DOHH2 (cell line): ENCODE results near the gene RUNX1.

Experiments
- H3F3A ChIP-seq: fragments of 200-600 bp; sonication (generic), shearing (Covaris generic); 2 replicates; pipeline ENCODE4 v1.6.0; 2016; ENCODE audit warnings: antibody characterized with exemption, mild to moderate bottlenecking; ENCODE audit not compliant: control insufficient read depth, insufficient read depth
- H3K27ac ChIP-seq: fragments of 200-600 bp; sonication (generic); 2 replicates; pipeline ENCODE4 v1.5.1; 2014; ENCODE audit warnings: low read depth, mild to moderate bottlenecking, low read length, moderate library complexity
- H3K27me3 ChIP-seq: fragments of 200-600 bp; sonication (generic); 2 replicates; pipeline ENCODE4 v1.6.1; 2014; ENCODE audit warnings: mild to moderate bottlenecking, low read length, mixed read lengths; ENCODE audit not compliant: control insufficient read depth
- H3K36me3 ChIP-seq: fragments of 200-600 bp; sonication (generic); 2 replicates; pipeline ENCODE4 v1.6.1; 2014; ENCODE audit warnings: mild to moderate bottlenecking, low read length, moderate library complexity, mixed read lengths; ENCODE audit not compliant: control insufficient read depth
- H3K4me1 ChIP-seq: fragments of 200-600 bp; sonication (generic); 2 replicates; pipeline ENCODE4 v1.6.1; 2014; ENCODE audit warnings: mild to moderate bottlenecking, low read length, mixed read lengths; ENCODE audit not compliant: control insufficient read depth
- H3K4me2 ChIP-seq: fragments of 200-600 bp; sonication (generic); 2 replicates; pipeline ENCODE4 v1.6.0; 2014; ENCODE audit warnings: mild to moderate bottlenecking, low read length, moderate library complexity
- H3K4me3 ChIP-seq: fragments of 200-600 bp; sonication (generic); 2 replicates; pipeline ENCODE4 v1.5.1; 2014; ENCODE audit warnings: mild to moderate bottlenecking, low read length, mixed read lengths
- H3K79me2 ChIP-seq: fragments of 200-600 bp; sonication (generic); 2 replicates; pipeline ENCODE4 v1.6.1; 2014; ENCODE audit warnings: mild to moderate bottlenecking, low read length, mixed read lengths; ENCODE audit not compliant: control insufficient read depth
- H3K9me2 ChIP-seq: fragments of 200-600 bp; sonication (generic); replicated peaks from 2 replicates; pipeline ENCODE4 v1.6.1; 2014; ENCODE audit warnings: mild to moderate bottlenecking, low read length, mixed read lengths; ENCODE audit not compliant: control insufficient read depth
- H3K9me3 ChIP-seq: fragments of 200-600 bp; sonication (generic); 2 replicates; pipeline ENCODE4 v1.6.1; 2014; ENCODE audit warnings: antibody characterized with exemption, low read length, mixed read lengths; ENCODE audit not compliant: control insufficient read depth, insufficient read depth
- H4K20me1 ChIP-seq: fragments of 200-600 bp; sonication (generic); 2 replicates; pipeline ENCODE4 v1.6.0; 2014; ENCODE audit warnings: low read depth, mild to moderate bottlenecking, antibody characterized with exemption, low read length, moderate library complexity; ENCODE audit not compliant: control insufficient read depth, insufficient read depth
- EZH2phosphoT487 ChIP-seq: fragments of 200-600 bp; sonication (generic); IDR thresholded peaks from 2 replicates; pipeline ENCODE4 v1.6.1; 2017; ENCODE audit warnings: borderline replicate concordance, mild to moderate bottlenecking, antibody characterized with exemption, low read length, moderate library complexity, mixed read lengths
- TF ChIP-seq, protein P1 (sequence below): fragments of 200-600 bp; sonication (generic); IDR thresholded peaks from one replicate; pipeline ENCODE4 v1.5.1; 2014; ENCODE audit warnings: antibody characterized with exemption, mild to moderate bottlenecking, low read depth, low read length; ENCODE audit not compliant: poor library complexity, severe bottlenecking

The RUNX1 gene

DNA sequence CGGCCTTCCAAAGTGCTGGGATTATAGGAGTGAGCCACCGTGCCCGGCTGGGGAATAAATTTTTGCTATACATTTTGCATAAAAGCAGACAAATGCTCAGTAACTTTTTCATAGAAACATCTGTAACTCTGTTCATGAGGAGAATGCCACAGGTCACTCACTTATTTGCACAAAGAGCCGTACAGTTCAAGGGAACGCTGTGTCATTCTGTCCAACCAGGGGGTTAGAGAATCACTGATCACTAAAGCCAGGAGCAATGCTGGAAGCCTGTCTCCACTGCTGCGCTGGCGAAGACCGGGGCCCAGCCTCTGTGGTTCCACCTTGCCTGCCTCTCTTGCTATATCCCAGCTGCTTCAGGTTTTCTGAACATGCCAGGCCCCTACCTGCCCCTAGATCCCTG is 58.3 kb downstream of the RUNX1 start:
- Histone ChIP-seq H3K79me2 (peaks cover 92% of the 10 kb centered on the region), H3K4me1 (no peaks in the 10 kb centered on the region; the same call in 1 of the 2 replicates), H3K27me3 (no peaks in the 10 kb centered on the region), H3K27ac (no peak overlapping the region), H4K20me1 (peaks cover 19% of the 10 kb centered on the region), H3K9me3 (no peaks in the 10 kb centered on the region), H3K4me2 (no peak overlapping the region), H3K9me2 (no peaks in the 10 kb centered on the region), H3K4me3 (no peak overlapping the region), H3K36me3 (peaks cover 34% of the 10 kb centered on the region), H3F3A (no peaks in the 10 kb centered on the region)
- TF ChIP-seq EZH2phosphoT487, result no peak
- TF ChIP-seq, protein P1, sequence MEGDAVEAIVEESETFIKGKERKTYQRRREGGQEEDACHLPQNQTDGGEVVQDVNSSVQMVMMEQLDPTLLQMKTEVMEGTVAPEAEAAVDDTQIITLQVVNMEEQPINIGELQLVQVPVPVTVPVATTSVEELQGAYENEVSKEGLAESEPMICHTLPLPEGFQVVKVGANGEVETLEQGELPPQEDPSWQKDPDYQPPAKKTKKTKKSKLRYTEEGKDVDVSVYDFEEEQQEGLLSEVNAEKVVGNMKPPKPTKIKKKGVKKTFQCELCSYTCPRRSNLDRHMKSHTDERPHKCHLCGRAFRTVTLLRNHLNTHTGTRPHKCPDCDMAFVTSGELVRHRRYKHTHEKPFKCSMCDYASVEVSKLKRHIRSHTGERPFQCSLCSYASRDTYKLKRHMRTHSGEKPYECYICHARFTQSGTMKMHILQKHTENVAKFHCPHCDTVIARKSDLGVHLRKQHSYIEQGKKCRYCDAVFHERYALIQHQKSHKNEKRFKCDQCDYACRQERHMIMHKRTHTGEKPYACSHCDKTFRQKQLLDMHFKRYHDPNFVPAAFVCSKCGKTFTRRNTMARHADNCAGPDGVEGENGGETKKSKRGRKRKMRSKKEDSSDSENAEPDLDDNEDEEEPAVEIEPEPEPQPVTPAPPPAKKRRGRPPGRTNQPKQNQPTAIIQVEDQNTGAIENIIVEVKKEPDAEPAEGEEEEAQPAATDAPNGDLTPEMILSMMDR, result no peak

DNA sequence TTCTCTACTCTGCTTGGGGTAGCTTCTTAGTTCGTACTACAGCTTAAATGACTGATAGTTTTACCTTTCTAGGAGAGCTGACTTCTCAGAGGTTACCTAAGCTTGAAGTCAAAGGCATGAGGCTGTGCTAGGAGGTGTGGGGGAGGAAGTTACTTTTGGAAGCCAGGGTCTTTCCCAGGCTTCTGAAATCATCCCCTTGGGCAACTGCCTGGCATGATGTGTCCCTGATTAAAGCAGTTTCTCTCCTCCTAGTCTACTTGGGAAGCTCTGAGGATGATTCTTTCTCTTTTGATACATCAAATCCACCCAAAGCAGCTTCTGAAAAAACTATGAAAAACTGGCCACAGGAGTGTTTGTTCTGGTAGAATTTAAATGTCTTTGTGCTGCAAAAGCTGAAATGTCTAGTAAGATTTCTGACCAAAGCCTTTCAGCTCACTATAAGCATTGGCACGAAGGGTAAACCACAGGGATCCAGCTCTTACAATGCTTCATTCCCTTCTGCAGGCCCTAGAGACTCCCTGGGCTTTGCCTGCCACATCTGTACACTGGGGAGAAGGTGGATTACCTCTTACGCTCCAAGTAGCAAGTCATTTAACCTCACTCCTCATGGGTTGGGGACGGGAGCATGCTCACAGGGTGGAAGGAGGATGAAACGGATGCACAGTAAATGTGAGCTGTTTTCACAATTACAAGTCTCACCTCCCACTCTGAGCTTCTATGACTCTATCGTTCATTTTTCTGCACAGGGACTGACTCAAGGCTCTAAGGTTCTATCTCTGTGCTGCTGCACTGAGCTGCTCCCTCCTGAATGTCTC is 59.6 kb downstream of the RUNX1 start:
- Histone ChIP-seq H3K27me3 (no peaks in the 10 kb centered on the region), H3K9me3 (no peaks in the 10 kb centered on the region), H3K36me3 (peaks cover 36% of the 10 kb centered on the region), H3K79me2 (peaks cover 89% of the 10 kb centered on the region), H3K4me3 (no peak overlapping the region), H3K9me2 (no peaks in the 10 kb centered on the region), H3K4me1 (no peaks in the 10 kb centered on the region; the same call in 1 of the 2 replicates), H3K4me2 (no peak overlapping the region), H4K20me1 (peaks cover 16% of the 10 kb centered on the region), H3F3A (no peaks in the 10 kb centered on the region), H3K27ac (no peak overlapping the region)
- no peak for TF ChIP-seq EZH2phosphoT487
- TF ChIP-seq, protein P1, result no peak

DNA sequence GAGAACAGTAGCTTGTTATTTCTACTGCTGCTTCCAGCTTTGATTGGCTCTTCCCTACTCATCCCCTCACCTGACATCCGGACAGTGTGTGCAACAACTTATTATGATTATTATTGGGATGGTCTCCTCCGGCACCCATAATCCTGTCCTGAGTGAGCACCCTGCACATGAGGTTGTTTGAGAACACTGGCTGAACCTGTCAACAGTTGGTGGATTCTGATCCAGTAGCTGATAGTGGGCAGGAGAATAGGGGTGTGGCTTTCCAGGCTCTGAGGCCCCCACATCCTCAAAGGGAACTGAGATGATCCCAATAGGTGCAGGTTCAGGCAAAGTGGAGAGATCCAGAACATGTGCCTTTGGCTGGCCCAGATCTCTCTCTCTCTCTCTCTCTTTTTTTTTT is 60.5 kb downstream of the RUNX1 start:
- no peaks in the 10 kb centered on the region for H3K9me3 ChIP-seq
- no peak overlapping the region for H3K4me2 ChIP-seq
- H3K9me2 ChIP-seq, result no peaks in the 10 kb centered on the region
- H4K20me1 ChIP-seq, result peaks cover 14% of the 10 kb centered on the region
- H3K27ac ChIP-seq, result no peak overlapping the region
- no peak overlapping the region for H3K4me3 ChIP-seq
- H3F3A ChIP-seq, result no peaks in the 10 kb centered on the region
- H3K4me1 ChIP-seq, result no peaks in the 10 kb centered on the region; the same call in 1 of the 2 replicates
- peaks cover 41% of the 10 kb centered on the region for H3K36me3 ChIP-seq
- peaks cover 90% of the 10 kb centered on the region for H3K79me2 ChIP-seq
- H3K27me3 ChIP-seq, result no peaks in the 10 kb centered on the region
- TF ChIP-seq, protein P1, result no peak
- TF ChIP-seq EZH2phosphoT487, result no peak
